ENCODE measurements around the gene SEPTIN8.

The SEPTIN8 gene

DNA sequence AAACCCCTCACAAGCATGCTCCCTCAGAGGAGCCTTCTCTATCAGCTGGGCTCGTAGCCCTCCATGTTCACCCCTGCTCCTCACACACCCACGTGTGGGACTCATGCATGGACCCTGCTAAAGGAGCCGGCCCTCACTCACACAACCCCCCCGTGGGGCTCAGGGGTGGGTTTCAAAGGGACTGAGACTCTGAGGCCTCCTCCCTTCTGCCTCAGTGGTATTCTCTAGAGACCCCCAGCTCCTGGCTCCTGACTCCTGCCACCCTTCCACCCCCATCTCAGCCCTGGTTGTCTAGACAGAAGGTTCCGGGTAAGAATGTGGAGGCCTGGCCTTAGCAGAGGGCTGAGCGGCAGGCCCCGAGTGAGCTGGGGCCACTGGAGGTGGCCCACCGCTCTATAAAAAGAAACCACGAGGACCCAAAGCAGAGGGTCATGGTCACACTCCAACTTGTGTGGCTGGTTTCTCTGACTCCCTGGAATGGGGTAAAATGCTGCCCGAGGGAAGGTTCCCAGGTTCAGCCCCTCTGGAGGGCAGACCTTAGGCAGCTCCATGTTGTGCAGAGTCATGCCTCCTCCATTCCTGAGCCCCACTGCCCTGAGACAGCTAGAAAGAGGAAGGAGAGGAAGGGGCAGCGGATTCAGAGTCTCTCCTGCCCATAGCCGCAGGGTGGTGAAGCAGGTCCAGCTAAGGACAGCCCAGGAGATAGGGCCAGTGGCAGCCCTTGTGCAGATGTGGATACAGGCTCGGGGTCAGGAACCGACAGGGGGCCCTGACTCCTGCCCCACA, 10.8 kb downstream of the SEPTIN8 start:
- no peak overlapping the region for H3K27ac ChIP-seq
- TF ChIP-seq CTCF (IDR thresholded peaks at IDR 0.05): no peak
- no peak for TF ChIP-seq ZFX (IDR thresholded peaks at IDR 0.05; ENCODE audit: borderline replicate concordance)

DNA sequence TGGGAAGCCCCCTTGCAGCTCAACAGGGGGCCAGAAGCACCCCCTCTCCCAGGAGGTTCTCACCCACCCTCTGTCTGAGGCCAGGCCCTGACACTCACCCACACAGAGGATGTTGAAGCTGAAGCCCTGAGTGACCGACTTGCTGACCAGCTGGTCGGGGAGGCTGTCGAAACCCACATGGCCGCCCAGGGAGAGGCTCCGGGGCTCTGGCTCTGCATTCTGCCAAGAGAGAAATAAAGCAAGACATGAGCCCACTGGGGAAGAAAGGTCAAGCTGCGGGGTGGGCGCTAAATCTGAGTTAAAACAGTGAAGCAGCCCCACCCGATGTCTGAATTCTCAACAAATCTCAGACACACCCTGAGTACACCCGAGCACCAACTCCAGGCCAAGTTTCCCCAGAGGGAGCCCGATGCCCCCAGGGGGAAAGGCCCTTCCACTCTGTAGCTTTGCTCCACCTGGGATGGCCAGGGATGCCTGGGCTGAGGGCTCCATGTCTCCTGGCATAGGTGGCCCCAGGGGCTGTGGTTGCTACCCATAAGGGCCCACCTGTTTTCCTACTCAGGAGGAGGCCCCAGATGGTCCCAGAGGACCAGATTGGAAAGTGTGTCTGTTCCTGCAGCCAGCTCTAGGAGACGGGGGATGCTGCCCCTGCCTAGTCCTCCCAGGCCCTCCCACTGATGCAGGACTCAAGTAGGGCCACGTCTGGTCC, 11.6 kb downstream of the SEPTIN8 start:
- TF ChIP-seq ZFX (IDR thresholded peaks at IDR 0.05; ENCODE audit: borderline replicate concordance) (no peak), CTCF (IDR thresholded peaks at IDR 0.05) (no peak)
- no peak overlapping the region for H3K27ac ChIP-seq

GRCh38 chr5:132764671-132765238, 12.3 kb downstream of the SEPTIN8 start:
- no peak overlapping the region for H3K27ac ChIP-seq
- no peak for TF ChIP-seq CTCF (IDR thresholded peaks at IDR 0.05)

- no peak for TF ChIP-seq CTCF (IDR thresholded peaks at IDR 0.05)
- no peak for TF ChIP-seq ZFX (IDR thresholded peaks at IDR 0.05; ENCODE audit: borderline replicate concordance)
Measured at GRCh38 chr5:132764051-132764450, 13.0 kb downstream of the SEPTIN8 start.

DNA sequence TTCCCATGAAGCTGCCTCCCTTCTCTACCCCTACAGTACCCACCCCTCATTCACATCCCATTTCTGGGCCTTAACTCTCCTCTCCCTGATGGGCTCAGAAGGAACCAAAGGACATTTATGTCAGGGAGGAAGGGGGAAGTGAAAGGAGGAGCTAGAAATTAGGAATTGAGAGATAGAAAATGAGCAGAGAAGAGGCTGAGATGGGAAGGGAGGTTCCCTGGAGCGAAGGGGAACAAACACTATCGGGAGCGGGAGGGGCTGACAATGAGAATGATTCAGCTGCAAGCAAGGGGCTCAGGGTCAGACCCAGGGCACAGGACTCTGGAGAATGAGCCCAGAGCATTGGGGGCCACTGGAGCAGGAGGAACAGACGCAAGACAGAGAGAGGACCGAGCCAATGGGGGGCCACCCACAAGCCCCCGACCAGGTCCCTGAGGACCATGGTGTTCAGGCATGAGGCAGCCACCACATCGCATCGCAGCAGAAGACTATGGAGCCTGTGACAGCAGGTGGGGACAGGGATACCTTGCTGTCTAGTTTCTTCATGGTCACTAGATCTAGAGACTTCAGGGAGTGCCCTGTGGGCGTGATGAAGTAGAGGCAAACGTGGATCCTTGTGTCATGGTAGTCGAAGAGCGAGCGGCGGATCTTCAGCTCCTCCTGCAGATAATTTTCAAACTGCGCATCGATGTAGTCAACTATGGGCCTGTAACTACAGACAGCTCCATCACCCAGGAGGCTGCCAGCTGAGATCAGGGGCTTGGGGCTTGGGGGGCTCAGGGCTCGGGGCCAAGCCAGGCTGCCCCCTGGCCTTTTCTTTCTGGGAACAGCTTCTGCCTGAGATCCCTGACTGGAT, 13.6 kb downstream of the SEPTIN8 start:
- TF ChIP-seq ZFX (IDR thresholded peaks at IDR 0.05; ENCODE audit: borderline replicate concordance) (no peak), CTCF (IDR thresholded peaks at IDR 0.05) (no peak)
- H3K27ac ChIP-seq: no peak overlapping the region

More at GRCh38 chr5:132764051-132764450, 13.0 kb downstream of the SEPTIN8 start:
- H3K27ac ChIP-seq: no peak overlapping the region

GRCh38 chr5:132762246-132763000, 14.6 kb downstream of the SEPTIN8 start:
- H3K27ac ChIP-seq: no peak overlapping the region
- TF ChIP-seq ZFX (IDR thresholded peaks at IDR 0.05; ENCODE audit: borderline replicate concordance) (no peak), CTCF (IDR thresholded peaks at IDR 0.05) (no peak)

Data from 22Rv1 (cell line).